GM21786 (cell line): Measurements from ENCODE around the gene CAPN13.

ENCODE experiments used
- ATAC-seq: cut with Tn5 transposase; IDR thresholded peaks from one replicate; pipeline ENCODE4 v1.9.1; 2021; ENCODE audit not compliant: unreplicated experiment

CAPN13 gene

DNA sequence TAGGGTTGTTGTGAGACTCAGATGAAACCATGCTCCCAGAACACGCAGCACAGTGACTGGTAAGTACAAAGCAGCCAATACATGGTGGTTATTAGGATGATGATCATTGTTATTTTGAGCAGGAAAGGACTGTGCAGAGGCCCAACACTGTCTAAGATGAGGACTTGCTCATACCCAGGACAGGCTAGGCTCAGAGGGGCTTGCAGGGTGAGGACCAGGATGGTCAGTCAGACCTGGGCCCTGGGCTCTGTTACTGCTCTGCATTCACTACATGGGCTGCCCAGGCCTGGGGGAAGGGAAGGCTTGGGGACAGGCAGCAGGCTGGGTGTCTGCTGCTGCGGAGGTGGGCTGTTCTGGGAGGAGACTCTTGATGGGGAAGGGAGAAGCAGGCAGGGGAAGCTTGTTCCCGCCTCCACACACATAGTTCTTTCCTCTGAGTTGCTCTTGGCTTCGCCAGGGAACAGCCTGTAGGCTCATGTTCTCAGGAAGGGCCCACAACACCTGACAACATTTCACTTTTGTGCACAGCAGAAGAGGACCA, 17.5 kb downstream of the CAPN13 start:
- no peak for ATAC-seq

DNA sequence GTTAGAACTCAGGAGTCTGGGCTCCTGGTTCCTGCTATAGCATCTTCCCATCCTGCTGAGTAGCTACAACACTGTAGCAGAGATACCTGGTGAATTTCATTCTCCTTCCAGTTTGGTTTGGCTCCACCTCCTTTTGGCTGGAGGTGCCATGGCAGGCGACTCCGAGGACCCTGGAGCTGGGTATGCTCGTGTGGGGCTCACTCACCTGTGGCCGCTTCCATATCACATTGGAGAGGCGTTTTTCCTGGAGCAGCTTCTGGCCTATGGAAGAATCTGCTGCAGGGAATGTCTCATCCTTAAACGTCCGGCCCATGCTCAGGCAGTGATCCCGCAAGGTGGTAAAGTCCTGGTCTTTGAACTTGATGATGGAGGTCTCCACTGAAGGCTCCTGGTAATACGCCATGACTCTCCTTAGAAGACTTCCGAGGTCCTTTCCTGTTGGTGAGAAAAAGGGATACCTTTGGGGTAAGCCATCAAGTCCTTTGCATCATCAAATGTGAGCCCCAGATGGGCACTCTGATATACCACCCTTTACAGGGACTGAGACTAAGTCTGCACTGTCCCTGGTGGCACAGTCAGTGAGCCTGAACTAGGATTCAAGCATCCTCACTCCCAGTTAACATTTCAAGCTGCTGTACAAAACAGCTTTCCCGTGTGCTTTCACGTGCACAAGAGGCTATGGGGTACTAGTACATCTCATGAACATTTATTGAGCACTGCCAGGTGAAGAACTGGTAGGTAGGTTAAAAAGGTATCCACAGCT, 20.1 kb downstream of the CAPN13 start:
- ATAC-seq: no peak

- ATAC-seq: no peak
These were observed 22.6 kb downstream of the CAPN13 start for GRCh38 chr2:30784682-30785081.

- ATAC-seq: no peak
These were observed 25.2 kb downstream of the CAPN13 start for GRCh38 chr2:30781961-30782533.

GRCh38 chr2:30781451-30781850, 25.8 kb downstream of the CAPN13 start:
- no peak for ATAC-seq

DNA sequence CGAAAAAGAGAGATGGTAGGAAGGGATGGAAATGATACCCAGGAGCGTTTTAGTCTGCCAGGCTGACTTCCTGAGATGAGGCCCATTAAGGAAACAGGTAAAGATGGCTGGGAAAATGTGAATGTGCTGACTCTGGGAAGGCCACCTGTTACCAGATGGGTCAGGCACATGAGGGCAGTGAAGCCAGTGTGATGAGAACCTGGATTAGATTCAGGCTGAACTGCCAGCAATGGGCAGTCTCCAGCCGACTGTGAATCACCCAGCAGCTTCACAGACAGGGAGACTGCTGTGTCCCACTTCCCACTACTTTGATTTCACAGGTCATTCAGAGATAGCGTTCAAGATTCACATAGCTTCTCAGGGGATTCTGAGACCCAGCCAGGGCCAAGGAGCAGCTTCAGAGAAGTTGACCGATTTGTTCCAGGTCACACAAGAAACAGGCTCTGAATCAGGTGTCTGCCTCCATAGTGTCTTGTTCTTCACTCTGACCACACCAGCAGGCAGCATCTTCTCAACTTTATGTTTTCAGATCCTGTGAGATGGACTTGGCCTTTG, 26.4 kb downstream of the CAPN13 start:
- no peak for ATAC-seq

GRCh38 chr2:30778611-30779010, 28.6 kb downstream of the CAPN13 start:
- no peak for ATAC-seq

GRCh38 chr2:30777661-30778505, 29.4 kb downstream of the CAPN13 start:
- no peak for ATAC-seq

DNA sequence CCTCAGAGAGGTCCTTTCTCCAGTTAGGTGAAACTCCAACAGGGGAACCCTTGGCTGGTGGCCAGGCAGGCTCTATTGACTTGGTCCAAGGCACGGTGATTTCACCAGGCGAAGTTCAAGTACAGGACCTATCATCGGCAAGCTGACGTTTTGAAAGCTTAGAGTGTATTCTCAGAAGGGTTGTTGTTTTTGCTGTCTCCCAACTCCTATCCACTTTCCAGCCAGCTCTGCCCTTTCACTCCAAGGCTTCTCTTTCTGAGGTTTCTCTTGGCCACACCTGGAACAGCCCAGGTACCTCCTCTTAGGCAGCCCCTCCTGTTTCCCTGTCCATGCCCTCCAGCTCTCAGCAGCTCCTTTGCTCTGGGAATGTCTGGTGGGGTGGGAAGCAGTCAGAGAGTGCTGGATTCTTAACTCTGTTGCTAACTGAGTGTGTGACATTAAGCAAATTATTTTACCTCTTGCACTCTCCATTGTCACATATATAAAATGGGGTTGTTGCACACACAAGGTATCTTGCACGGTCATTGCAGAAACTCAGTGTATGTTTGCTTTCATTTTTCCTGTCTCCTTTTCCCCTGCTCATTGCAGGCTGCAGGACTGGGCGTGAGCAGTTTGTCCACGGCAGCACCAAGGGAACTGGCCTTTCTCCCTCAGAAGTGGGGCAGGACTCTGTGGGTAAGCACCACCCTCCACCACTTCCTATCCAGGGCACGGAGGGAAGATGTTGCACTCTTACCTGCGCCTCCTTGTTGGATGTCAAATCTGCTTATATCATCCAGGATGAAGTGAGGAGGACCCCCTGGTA, 30.2 kb downstream of the CAPN13 start:
- no peak for ATAC-seq

DNA sequence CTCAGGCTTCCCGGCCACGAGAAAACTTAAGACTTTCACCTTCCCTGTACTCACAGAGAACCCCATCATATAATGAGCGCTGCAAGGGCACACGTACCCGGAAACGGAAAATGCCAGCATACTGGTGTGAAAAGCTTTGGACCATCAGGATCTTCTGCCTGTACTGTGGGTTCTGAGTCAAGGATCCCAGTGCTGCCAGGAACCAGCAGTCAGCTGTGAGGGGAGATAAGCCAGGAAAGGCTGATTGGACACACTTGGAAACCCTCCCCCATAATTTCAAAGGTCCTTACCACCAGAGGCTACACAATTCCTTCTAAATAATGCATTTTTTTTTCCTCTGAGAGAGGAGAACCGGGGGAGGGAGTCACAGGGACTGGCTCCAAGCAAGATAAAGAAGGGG, 31.4 kb downstream of the CAPN13 start:
- ATAC-seq: no peak

DNA sequence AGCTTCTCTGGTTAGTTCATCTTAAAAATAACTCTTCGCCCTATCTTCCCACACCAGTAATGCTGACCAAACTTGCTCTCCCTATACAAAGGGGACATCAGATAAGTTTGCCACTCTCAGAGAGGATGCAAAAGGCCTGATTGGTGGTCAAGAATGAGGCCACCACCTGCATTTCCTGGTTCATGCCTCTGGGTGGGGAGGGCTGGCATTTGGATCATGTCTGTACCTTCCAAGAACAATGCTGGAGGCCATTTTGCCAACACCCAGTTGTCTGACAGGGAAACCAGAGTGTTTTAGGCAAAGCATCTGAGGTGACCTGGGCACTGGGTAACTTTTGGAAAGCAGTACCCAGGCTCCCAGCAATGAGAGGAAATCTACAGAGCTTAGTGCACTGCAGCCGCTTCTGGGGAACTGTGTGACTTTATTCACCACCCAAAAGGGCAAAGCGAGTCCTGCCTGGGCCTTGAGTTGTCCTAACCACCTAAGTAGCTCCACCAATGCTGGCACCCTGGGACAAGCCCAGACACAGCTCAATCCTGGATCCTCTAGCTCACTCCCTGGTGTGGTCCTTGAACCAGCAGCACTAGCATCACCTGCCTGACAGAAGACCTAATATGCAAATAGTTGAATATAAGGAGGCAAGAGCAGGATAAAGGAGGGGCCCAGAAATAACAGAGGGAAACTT, 35.1 kb downstream of the CAPN13 start:
- ATAC-seq: no peak

DNA sequence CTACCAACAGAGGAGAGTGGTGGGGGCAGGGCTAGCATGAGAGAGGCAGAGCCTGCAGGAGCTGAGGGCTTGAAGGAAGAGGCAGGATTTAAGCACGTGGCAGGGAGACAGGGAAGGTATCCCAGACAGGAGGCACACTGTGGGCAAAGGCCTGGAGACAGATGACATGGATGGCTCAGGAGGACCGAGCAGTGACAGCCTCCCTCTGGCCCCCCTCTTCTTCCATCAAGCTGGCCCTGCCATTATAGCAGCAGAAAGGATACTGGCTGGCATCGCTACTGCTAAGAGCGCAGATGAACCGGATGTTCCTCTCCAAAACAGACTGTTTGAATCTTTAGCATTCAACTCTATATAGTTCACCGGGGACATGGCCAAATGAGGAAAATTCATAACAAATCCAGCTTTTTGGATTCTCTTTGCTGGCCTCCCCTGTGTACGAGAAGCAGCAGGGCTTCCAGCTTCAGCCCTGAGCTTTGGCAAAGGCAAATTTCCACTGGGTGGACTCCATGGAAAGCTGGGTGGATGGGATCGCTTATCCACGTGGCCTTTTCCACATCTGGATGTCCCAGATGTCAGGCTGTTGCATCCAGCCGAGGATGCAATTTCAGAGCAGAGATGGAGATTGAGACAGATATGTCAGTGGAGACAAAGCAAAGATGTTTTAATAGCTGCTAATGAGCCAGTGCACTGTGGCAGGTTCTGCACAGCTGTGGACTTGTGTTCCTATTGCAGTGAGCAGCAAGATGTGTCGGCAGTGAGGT, 36.2 kb downstream of the CAPN13 start:
- no peak for ATAC-seq

DNA sequence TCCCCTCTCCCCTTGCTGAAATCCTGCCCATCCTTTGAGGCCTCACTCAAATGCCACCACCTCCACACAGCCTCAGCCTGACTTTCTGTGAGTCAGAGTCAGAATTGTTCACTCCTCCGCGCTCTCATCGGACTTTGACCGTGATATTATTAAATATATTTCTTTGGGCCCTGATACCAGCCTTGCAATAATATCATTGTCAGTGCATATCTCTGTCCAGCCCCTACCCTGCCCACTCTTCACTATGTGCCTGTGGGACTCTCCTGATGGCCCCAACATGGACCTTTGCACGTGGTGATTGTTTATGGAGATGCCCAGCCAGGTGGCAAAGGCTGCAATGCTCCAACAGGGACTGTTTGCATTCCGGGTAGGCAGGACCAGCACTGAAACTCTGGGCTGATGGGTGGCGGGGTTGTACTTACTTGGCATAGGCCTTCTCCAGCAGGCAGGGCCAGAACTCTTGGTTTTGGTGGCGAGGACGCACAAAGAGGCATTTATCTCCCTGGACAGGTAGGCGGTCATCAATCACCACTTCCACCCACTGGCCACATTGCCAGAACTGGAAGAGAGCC, 37.3 kb downstream of the CAPN13 start:
- no peak for ATAC-seq

DNA sequence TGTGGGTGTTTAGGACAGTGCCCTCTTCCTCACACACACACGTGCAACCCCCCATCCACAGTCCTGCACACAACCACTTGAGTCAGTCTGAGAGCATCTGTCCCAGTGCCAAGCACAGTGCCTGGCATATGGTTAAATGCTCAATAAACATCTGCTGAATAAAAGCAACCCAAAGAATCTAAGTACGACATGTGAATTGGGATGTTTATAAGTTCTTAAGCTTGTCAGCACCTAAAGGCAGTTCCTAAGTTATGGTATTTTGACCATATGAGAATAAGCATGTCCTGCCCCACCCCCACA, 37.8 kb downstream of the CAPN13 start:
- ATAC-seq: no peak

DNA sequence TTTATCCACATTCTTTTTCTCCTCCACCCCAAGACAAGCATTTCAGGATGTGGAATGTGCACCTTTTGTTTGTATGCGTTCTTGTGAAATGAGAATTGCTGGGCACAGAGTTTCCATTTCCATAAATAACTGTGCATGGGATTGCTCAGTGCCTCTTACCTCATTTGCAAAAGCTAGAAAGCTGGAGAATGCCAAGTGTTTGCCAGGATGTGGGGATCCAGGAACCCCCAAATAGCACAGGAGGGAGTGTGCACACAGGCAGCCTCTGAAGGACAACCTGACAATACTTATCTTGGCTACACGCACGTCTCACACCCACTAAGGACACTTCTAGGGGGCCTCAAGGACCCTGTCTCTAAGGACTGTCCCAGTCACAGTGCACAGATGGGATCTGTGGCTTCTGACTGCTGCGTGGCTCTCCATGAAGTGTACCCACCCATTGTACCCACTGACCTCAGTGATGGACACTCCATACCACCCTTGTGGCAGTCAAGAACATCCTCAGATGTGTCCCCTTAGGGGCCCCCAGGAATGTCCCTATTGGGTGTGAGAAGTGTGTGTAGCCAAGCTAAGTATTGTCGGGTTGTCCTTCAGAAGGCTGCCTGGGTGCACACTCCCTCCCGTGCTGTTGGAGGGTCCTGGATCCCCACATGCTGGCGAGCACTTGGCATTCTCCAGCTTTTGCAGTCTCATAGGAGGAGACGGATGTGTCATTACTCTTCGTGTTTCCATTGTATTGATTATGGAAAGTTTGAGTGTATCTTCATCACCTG, 38.4 kb downstream of the CAPN13 start:
- ATAC-seq: no peak

- no peak for ATAC-seq
These were observed 39.1 kb downstream of the CAPN13 start for GRCh38 chr2:30768036-30768686.

DNA sequence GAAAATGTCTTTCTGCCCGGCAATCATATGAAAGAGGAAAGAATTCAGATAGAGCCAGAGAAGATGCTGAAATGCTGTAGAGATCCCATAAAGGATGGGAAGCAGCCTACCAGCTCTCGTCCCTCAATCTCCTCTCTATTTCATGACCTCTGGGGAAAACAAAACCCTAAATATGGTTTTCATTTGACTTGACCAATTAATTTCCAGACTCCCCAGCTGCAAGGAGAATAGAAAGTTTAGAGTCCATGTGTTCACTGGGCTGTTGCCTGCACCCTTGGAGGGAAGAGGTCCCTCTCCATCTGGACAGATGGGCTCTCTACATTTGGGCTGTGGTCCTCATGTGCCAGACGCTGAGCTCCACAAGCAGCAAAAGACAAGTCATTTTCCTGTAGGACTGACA, 40.6 kb downstream of the CAPN13 start:
- no peak for ATAC-seq
